Measurements from ENCODE around the gene PITPNC1.

The PITPNC1 gene

DNA sequence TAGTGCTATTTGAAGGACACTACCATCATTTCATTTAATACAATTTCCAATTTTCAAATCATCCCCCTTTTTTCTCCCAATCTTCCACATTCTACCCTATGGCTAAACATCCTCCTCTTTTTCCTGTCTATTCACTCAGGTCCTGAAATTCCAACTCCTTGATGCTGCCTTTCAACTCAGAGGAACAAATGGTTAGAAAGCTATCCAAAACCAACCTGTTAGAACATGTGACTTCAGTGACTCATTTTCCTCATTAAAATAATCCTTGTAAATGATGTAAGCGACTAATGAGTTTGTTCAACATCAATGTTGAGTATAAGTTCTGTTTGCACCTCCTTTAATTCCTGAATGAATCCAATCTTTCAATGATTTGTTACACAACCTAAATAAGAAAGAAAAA lies 16.2 kb upstream of the PITPNC1 start:
- Histone ChIP-seq H3K9ac (no peak overlapping the region), H3K36me3 (ENCODE audit: control insufficient read depth, insufficient read depth, low read length) (no peaks in the 10 kb centered on the region), H3K4me1 (peaks cover 7% of the 10 kb centered on the region), H3K27me3 (ENCODE audit: control insufficient read depth, insufficient read depth, low read length) (no peaks in the 10 kb centered on the region), H3K27ac (no peak overlapping the region), H2AFZ (no peak overlapping the region), H3K9me3 (ENCODE audit: control insufficient read depth, low read length) (no peaks in the 10 kb centered on the region), H3K4me2 (ENCODE audit: low read length) (no peak overlapping the region), H3K4me3 (ENCODE audit: low read depth, low read length) (no peak overlapping the region), H3K79me2 (peaks cover 32% of the 10 kb centered on the region)
- TF ChIP-seq, protein P1, sequence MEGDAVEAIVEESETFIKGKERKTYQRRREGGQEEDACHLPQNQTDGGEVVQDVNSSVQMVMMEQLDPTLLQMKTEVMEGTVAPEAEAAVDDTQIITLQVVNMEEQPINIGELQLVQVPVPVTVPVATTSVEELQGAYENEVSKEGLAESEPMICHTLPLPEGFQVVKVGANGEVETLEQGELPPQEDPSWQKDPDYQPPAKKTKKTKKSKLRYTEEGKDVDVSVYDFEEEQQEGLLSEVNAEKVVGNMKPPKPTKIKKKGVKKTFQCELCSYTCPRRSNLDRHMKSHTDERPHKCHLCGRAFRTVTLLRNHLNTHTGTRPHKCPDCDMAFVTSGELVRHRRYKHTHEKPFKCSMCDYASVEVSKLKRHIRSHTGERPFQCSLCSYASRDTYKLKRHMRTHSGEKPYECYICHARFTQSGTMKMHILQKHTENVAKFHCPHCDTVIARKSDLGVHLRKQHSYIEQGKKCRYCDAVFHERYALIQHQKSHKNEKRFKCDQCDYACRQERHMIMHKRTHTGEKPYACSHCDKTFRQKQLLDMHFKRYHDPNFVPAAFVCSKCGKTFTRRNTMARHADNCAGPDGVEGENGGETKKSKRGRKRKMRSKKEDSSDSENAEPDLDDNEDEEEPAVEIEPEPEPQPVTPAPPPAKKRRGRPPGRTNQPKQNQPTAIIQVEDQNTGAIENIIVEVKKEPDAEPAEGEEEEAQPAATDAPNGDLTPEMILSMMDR (IDR thresholded peaks at IDR 0.05) = no peak

DNA sequence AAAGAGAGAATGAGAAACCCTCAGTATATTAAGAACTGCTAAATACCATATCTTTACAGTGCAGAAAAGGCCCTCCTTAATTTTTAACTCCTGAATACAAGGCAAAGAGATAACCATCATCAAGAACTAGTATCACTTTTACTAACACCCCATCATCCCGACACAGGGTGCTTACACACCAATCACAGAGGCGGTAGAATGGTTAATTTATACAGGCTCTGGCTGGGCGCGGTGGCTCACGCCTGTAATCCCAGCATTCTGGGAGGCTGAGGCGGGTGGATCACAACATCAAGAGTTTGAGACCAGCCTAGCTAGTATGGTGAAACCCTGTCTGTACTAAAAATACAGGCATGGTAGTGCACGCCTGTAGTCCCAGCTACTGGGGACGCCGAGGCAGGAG lies 14.9 kb upstream of the PITPNC1 start:
- Histone ChIP-seq H3K79me2 (peaks cover 30% of the 10 kb centered on the region), H3K4me3 (ENCODE audit: low read depth, low read length) (no peak overlapping the region), H3K36me3 (ENCODE audit: control insufficient read depth, insufficient read depth, low read length) (no peaks in the 10 kb centered on the region), H3K4me1 (peaks cover 7% of the 10 kb centered on the region), H2AFZ (no peak overlapping the region), H3K27me3 (ENCODE audit: control insufficient read depth, insufficient read depth, low read length) (no peaks in the 10 kb centered on the region), H3K4me2 (ENCODE audit: low read length) (no peak overlapping the region), H3K9me3 (ENCODE audit: control insufficient read depth, low read length) (no peaks in the 10 kb centered on the region), H3K9ac (no peak overlapping the region), H3K27ac (no peak overlapping the region)
- TF ChIP-seq, protein P1 (IDR thresholded peaks at IDR 0.05) = no peak

- H3K27me3 ChIP-seq (ENCODE audit: control insufficient read depth, insufficient read depth, low read length) = no peaks in the 10 kb centered on the region
- H3K4me1 ChIP-seq = peaks cover 7% of the 10 kb centered on the region
- H3K4me2 ChIP-seq (ENCODE audit: low read length) = peak overlapping the region; percentile 95
- peaks cover 26% of the 10 kb centered on the region for H3K79me2 ChIP-seq
- no peak overlapping the region for H3K9ac ChIP-seq
- peak overlapping the region; percentile 94 for H3K4me3 ChIP-seq (ENCODE audit: low read depth, low read length)
- no peaks in the 10 kb centered on the region for H3K9me3 ChIP-seq (ENCODE audit: control insufficient read depth, low read length)
- TF ChIP-seq, protein P1 (IDR thresholded peaks at IDR 0.05) = no peak
- H3K36me3 ChIP-seq (ENCODE audit: control insufficient read depth, insufficient read depth, low read length) = no peaks in the 10 kb centered on the region
- H3K27ac ChIP-seq = peak overlapping the region; percentile 67
- H2AFZ ChIP-seq = no peak overlapping the region
Measured at GRCh38 chr17:67364847-67365737, 12.0 kb upstream of the PITPNC1 start.

DNA sequence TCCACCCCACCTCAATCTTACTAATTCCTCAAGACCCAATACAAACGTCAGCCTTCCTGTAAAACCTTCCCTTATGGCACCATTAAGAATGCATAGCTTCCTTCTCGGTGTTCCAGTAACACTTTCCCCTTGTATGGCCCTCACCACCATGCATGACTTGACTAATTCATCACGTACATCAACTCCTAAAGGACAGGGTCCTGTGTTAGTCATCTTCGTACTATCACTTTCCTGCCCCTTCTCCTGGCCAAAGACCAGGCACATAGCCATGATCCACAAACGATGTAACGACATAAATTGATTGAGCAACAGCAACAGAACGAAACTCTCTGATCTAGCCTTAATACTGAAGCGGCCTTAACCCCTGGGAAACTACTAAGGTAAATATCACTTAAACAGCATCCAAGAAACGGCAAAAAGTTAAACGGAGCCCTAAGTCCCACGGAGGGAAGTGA lies 11.3 kb upstream of the PITPNC1 start:
- Histone ChIP-seq H3K9ac (peak overlapping the region; percentile 40), H3K27me3 (ENCODE audit: control insufficient read depth, insufficient read depth, low read length) (no peaks in the 10 kb centered on the region), H3K27ac (peak overlapping the region; percentile 67), H3K36me3 (ENCODE audit: control insufficient read depth, insufficient read depth, low read length) (no peaks in the 10 kb centered on the region), H3K4me3 (ENCODE audit: low read depth, low read length) (peak overlapping the region; percentile 94), H3K4me2 (ENCODE audit: low read length) (peak overlapping the region; percentile 95), H2AFZ (peak overlapping the region; percentile 97), H3K9me3 (ENCODE audit: control insufficient read depth, low read length) (no peaks in the 10 kb centered on the region), H3K4me1 (peaks cover 7% of the 10 kb centered on the region), H3K79me2 (peaks cover 24% of the 10 kb centered on the region)
- TF ChIP-seq, protein P1 (IDR thresholded peaks at IDR 0.05) = no peak
